HTR-8/SVneo (cell line): ENCODE measurements around the gene DNAJB13.
"Not testable (repeated sequence)": the region's sequence is repeated elsewhere in the genome, so short reads cannot be mapped to it uniquely, and the experiment has no call there.

Experiments
- DNase-seq: peaks from one replicate; pipeline ENCODE4 v3.0.0; 2011; ENCODE audit warnings: low spot score, mixed read lengths; ENCODE audit not compliant: insufficient read length
- FAIRE-seq: peaks from 2 replicates; lab custom pipeline; 2011; peaks lifted over from hg19 to GRCh38; lab: Jason Lieb, UNC

Gene DNAJB13

DNA sequence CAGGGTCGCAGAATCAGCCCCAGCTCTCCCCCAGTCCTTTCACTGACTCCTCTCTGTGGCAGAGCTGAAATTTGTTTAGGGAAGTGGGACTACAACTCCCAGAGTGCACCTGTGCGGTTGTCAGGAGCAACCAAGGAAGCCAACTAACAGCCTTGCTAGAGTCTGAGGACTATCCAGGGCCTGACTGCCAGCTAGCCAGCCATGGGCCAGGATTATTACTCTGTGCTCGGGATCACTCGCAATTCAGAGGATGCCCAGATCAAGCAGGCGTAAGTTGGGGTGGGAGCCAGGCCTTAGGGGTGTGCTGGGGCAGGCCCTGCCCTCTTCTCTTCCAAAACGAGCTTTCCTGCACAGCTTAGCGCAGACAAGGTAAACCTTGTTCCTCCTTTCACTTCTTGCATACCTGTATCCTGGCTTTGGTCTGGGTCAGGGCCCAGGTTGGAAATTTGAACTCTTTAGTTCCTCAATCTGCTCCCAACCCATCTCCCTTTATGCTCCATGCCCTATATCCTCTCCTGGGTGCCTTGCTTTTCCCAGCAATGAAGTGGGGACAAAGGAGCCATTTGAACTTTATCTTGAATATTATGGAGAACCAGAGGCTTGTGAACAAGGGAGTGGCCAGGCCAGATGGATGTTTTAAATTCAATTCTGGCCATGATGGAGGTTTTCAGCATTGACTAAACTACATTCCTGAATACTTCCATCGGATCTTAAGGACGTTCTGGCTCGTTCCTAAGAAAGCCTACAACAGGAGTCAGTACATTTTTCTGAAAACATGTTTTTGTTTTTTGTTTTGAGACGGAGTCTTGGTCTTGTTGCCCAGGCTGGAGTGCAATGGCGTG is at the start of gene DNAJB13:
DNAJB13 (plus strand) TSS at position 158 of the 842 bp plus-strand sequence; CDS start at position 202, 44 bp downstream.
- DNase-seq (peak; percentile 70), FAIRE-seq (no peak)

- DNase-seq (no peak), FAIRE-seq (peak; percentile 60)
Observed at GRCh38 chr11:73902303-73902702, 48.5 kb upstream of the DNAJB13 start.

GRCh38 chr11:73907191-73907590 is 43.6 kb upstream of the DNAJB13 start:
- peak; percentile 45 for DNase-seq
- FAIRE-seq: peak; percentile 74

- no peak for DNase-seq
- FAIRE-seq: no peak
Observed at GRCh38 chr11:73912026-73912425, 38.8 kb upstream of the DNAJB13 start.

- no peak for DNase-seq
- FAIRE-seq: no peak
Observed at GRCh38 chr11:73913472-73913871, 37.4 kb upstream of the DNAJB13 start.

GRCh38 chr11:73914284-73914683 is 36.5 kb upstream of the DNAJB13 start:
- DNase-seq (no peak), FAIRE-seq (no peak)

GRCh38 chr11:73916435-73916834 is 34.4 kb upstream of the DNAJB13 start:
- DNase-seq (no peak), FAIRE-seq (no peak)

DNA sequence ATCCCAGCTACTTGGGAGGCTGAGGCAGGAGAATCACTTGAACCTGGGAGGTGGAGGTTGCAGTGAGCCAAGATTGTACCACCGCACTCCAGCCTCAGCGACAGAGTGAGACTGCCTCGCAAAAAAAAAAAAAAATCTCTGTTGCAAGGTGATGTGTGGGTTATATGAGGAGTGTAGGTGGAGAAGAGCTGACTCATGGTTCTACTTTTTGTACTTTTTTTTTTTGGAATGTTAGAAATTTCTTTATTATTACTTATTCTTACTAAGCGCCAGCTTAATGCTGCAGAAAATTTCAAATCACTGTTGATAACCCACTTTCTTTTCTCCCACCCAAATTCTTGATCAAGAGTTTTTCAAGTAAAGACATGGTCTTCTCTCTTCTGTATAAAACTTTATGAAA is 29.6 kb upstream of the DNAJB13 start:
- no peak for DNase-seq
- no peak for FAIRE-seq

DNA sequence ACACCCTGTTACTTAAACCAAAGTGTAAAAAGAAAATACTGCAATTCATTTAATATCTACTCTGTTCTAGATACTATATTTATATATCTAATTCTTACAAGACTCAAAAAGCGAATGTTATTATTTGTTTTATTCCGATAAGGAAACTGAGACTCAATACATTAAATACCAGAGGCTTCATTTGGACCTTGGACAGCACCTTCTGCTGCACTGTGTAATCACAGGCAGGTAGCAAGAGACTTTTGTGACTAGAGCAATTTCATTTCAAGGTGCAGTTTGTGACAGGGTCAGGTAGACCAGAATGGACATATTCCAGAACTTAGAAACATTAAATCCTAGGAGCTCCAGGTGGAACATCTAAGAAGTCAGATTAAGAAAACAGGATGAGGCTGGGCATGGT is 21.4 kb upstream of the DNAJB13 start:
- no peak for DNase-seq
- no peak for FAIRE-seq

- DNase-seq (peak; percentile 87), FAIRE-seq (peak; percentile 75)
Observed at GRCh38 chr11:73931039-73931645, 19.7 kb upstream of the DNAJB13 start.

DNA sequence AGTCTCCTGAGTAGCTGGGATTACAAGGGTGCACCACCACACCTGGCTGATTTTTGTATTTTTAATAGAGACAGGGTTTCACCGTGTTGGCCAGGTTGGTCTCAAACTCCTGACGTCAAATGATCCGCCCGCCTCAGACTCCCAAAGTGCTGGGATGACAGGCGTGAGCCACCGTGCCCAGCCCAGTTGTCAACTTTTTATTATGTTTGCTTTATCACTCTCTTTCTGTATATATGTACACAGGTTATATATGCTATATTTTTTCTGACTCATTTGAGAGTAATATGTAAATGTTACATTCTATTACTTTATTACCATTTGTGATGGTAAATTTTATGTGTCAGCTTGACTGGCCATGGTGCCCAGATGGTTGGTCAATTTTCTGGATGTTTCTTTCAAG is 18.9 kb upstream of the DNAJB13 start:
- FAIRE-seq (no peak), DNase-seq (no peak)

GRCh38 chr11:73932781-73933180 is 18.0 kb upstream of the DNAJB13 start:
- DNase-seq (no peak), FAIRE-seq (no peak)

DNA sequence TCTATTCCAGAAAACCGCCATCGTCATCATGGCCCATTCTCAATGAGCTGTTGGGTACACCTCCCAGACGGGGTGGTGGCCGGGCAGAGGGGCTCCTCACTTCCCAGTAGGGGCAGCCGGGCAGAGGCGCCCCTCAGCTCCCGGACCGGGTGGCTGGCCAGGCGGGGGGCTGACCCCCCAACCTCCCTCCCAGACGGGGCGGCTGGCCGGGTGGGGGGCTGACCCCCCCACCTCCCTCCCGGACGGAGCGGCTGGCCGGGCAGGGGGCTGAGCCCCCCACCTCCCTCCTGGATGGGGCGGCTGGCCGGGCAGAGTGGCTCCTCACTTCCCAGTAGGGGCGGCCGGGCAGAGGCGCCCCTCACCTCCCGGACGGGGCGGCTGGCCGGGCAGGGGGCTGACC is 14.8 kb upstream of the DNAJB13 start:
- not testable (repeated sequence) for FAIRE-seq, DNase-seq

- no peak for DNase-seq
- no peak for FAIRE-seq
Observed at GRCh38 chr11:73939096-73939495, 11.7 kb upstream of the DNAJB13 start.

DNA sequence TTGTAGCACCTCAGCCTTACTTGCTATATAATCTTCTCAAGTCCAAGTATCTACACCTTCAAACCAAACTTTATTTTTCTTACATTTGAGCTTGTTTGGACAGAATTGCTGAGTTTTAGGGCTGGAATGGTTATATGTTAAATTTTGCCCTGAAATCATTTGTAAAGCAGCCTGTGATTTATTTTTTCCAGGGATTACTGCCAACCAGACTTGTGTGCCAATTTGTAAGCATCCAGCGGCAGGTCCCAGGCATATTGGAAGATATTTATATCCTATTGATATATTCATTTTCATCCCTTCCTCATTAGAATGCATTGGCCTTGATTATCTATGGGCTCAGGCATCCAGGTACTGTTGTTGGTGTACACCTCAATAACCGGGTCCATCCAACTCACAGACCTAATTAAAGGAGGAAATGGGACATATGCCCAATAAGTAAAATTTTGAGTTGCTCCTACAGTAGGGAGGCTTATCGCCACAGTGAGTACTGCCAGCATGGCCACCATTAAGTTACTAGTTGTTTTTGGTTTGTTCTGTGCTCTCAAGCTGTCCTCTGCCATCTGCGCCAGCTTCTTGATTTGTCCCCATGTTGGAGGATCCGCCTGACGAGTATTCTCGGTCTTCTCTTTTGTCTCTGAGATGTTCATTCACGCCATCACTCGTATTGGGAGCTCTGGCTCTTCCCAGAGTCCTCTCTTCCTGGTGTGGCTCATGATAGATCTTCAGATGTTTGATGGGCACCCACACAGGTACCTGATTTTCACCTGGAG is 9.8 kb upstream of the DNAJB13 start:
- FAIRE-seq: no peak

GRCh38 chr11:73942010-73942409 is 8.8 kb upstream of the DNAJB13 start:
- DNase-seq: no peak
- FAIRE-seq: no peak

More for the DNA sequence above, 9.8 kb upstream of the DNAJB13 start:
- no peak for DNase-seq

DNA sequence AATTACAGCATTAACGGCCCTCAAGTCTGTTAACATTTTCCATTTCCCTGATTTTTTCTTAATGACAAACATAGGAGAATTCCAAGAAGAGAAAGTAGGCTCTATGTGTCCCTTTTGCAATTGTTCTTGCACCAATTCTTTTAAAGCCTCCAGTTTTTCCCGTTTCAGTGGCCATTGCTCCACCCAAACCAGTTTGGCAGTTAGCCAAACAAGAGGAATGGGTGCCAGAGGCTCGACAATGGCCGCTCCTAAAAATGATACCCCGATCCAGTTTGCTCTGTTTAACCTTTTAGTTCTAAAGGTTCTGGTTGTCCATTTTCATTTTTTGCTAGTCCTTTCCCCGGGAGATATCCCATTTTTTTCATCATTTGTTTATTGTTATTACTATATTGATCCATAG is 6.7 kb upstream of the DNAJB13 start:
- FAIRE-seq (no peak), DNase-seq (no peak)

DNA sequence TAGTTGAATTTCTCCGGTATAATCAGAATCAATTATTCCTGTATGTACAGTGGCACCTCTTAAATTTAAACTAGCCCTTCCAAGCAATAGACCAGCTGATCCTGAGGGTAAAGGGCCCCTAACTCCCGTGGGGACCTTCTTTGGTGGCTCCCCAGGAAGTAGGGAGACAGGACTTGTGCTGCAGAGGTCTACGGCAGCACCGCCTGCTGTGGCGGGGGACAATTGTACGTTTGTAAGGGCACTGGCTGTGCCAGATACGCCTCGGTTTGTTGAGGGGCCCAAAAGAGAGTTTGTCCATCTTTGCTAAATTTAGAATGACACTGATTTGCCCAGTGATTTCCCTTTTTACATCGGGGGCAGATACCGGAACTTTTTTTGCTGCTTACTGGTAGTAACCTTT is 5.9 kb upstream of the DNAJB13 start:
- DNase-seq: no peak
- FAIRE-seq: no peak

DNA sequence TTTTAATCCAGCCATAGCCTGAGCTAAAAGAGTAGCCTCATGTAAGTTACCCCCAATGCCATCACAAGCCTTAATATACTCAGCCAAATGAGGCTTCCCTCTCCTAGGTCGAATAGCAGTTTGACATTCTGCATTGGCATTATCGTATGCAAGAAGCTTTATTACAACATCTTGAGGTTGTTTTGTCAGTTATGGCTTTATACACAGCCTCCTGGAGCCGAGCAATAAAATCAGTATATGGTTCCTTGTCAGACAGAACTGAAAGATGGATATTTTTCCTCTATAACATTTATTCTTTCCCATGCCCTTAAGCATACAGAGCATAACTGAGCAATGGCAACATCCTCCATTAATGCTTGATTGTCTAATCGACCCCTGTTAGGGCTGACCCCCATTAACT is 5.4 kb upstream of the DNAJB13 start:
- no peak for FAIRE-seq
- no peak for DNase-seq

- DNase-seq (no peak), FAIRE-seq (no peak)
Observed at GRCh38 chr11:73946798-73947458, 3.9 kb upstream of the DNAJB13 start.
